Measurements from ENCODE around the gene CAV3.
"Not testable (repeated sequence)": the region's sequence is repeated elsewhere in the genome, so short reads cannot be mapped to it uniquely, and the experiment has no call there.

Gene CAV3

DNA sequence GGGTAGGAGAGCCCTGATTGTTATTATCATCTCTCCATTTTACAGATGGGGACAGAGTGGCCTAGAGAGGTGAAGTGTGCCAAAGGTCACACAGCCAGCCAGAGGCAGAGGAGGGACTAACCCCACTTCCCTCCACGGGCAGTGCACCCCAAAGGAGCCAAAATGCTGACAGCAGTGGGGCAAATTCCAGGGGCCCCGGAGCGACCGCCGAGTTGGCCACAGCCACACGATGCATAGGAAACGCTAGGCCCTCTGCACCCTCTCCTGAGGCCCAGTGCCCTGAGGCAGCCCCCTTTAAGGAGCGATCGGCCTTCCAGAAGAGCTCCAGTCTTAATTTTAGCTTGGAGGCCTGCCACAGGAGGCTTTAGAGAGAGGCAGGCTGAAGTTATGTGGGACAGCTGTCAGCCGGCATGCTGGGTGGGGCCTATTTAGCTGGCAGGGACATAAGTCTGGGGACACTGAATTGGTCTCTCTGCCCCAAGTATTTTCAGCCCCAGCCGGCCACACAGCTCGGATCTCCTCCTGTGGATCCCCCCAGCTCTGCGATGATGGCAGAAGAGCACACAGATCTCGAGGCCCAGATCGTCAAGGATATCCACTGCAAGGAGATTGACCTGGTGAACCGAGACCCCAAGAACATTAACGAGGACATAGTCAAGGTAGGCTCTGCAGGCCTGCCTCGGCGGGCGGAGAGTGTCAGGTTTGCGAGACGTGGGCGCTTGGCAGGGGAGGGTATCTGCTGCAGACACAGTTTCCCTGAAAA is at the start of gene CAV3:
Gene CAV3 (plus strand): TSS at position 471 of the 763 bp plus-strand sequence. CDS start 75 bp downstream, at position 546.
- no peak for DNase-seq (ENCODE audit: low read depth in 2 of 2)

- not testable (repeated sequence) for DNase-seq (ENCODE audit: low read depth in 2 of 2)
Observed at GRCh38 chr3:8684992-8685391, 48.6 kb upstream of the CAV3 start.

DNA sequence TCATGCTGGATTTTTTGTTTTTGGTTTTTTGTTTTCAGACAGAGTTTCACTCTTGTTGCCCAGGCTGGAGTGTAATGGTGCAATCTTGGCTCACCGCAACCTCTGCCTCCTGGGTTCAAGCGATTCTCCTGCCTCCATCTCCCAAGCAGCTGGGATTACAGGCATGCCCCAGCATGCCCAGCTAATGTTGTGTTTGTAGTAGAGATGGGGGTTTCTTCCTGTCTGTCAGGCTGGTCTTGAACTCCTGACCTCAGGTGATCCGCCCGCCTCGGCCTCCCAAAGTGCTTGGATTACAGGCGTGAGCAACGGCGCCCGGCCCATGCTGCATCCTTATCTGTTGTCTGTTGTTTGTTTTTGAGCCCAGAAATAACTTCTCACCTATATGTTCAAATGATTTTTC is 42.3 kb upstream of the CAV3 start:
- DNase-seq (ENCODE audit: low read depth in 2 of 2), result not testable (repeated sequence)

DNA sequence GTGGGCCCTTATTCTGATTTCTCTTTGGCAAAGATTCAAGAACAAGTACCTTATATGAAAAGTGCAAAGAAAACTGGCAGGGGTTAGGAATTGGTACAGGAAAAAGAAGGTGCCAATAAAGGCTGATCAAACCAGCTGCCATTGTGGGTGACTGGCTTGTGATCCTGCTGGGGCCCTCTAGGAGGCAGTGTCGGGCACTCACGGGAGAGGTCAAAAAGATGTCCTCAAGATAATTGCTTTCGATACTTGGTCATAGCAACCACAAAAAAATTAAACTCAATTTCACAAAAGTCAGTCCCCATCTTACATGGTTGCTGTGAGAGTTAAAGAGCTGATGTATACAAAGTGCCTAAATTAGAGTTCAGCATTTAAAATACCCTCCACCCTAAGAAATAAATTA is 31.0 kb upstream of the CAV3 start:
- DNase-seq (ENCODE audit: low read depth in 2 of 2), result no peak

DNA sequence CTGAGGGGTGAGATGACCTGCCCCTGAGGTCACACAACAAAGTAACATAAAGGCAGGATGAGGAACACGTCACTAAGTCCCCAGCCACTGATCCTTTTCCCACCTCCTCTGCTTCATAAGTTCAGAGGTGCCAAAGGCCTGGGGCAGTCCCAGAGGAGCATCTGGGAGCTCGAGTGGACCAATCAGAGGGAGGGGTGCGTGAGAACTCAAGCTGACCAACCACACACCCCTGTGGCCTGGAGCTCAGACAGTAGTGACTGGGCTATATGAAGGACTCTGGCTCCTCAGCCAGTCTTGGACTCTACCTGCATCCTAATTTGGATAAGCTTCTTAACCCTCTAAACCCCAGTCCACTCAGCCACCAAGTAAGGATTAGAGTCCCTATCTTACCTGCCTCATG is 28.0 kb upstream of the CAV3 start:
- DNase-seq (ENCODE audit: low read depth in 2 of 2), result no peak

DNA sequence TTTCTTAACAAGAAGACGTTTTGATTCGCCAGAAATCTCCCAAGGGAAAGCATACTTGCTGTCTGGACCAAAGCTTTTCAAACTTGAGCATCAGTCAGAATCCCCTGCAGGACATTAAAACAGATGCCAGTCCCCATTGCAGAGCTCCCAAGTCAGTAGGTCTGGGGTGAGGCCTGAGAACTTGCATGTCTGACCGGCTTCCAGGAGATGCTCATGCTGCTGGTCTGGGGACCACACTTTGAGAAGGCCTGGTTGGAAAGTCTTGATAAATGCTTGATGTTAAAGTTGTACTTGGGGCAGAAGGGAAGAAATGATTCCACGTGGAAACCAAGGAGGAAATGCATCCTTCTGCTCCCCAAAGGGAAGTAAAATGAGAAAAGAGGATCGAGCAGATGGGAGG is 24.3 kb upstream of the CAV3 start:
- no peak for DNase-seq (ENCODE audit: low read depth in 2 of 2)

DNA sequence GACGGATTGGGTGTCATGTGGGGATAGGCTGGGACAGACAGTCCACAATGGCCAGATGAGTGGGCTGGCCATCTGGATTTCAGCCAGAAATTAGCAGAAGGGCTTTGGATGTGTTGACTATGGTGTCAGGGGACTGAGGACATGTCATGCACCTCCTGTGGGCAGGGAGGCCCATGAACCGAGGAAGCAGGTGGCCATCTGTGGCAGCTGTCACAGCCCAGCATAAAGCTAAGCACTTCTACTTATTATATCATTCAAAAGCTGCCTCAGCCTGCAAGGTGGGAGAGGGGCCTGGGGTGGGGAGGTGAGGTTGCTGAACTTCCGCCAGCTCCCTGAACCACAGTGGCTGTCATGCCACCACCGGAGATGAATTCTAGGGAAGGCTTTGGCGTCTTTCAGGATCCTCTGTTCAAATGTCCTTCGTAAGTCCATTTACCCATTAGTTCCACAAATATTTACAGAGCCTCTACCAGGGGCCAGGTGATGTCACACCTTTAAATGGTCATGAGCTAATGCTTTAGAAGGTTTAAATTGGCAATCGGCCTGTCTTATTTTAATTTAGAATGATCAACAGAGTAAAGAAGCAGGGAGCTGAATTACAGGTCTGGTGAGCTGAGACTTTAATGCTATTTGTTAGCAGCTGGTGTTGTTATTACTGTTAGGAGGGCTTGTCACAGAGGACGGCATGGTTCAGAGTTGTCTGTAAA is 23.6 kb upstream of the CAV3 start:
- no peak for DNase-seq (ENCODE audit: low read depth in 2 of 2)

GRCh38 chr3:8712045-8712907 is 21.3 kb upstream of the CAV3 start:
- no peak for DNase-seq (ENCODE audit: low read depth in 2 of 2)

DNA sequence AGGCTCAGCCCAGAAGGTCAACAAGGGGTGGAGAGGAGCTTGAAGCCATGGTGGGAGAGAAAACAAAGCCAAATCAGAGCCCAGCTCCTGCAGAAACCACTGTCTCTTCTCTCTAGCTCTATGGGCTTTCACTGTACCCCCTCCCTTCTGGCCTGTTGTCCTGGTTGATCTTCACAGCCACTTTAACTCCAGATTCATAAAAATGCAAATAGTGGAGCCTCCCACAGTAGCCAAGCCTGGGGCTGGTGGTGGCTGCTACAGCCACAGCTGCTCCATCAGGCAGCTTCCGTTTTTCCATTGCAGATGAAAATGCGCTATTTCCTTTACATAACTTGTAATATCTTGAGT is 20.7 kb upstream of the CAV3 start:
- no peak for DNase-seq (ENCODE audit: low read depth in 2 of 2)

DNA sequence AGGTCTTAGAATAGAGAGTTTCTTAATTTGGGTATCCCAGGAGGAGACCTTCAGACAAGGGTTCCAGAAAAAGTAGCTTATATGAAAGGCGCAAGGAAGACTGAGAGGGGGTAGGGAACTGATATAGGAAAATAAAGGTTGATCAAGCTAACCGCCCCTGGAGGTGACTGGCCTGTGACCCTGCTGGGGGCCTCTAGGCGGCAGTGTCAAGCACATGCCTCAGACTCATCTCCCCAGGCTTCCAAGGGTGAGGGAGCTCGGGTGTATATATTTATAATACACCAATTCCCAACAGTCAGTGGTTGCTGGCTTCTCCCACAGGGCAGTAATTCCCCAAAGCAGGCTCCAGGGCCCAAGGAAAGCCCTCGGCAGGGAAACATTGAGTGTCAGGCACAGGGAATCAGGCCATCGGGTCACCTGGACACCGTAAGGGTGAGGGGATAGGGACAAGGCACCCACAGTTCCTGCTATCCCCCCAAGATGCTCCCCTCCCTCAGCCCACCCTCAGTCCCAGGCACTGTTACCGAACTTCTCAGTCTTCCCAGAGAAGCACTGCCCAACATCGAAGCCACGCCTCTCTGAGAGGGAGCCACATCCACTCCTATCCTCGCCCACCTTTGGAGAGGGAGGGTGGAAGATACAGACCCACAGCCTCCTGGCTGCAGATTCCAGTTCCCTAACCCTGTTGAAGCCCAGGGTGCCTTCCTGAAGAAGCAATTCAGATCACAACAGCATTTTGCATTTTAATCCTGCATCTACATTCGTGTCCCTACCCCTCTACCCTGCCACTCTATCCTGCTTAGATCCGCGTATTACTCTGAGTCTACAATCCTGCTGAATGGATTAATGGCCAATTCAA is 19.5 kb upstream of the CAV3 start:
- no peak for DNase-seq (ENCODE audit: low read depth in 2 of 2)

GRCh38 chr3:8715757-8716156 is 17.8 kb upstream of the CAV3 start:
- not testable (repeated sequence) for DNase-seq (ENCODE audit: low read depth in 2 of 2)

DNA sequence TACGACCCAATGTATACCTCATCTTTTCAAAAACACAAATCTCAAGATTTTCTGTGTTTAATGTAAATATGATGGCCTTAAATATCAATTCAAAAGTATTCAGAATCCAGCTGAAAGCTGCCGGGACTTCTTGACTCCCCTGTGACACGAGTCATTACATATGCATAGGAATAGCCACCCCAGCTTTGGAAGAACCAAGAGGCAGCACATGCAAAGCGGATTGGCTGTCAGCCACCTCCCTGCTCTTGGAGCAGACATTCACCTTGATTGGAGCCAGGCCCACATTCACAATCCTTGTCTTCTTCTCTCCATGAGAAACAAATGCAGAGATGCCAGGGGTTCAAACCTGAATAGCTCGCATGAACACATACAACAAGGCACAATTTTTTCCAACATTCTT is 10.8 kb upstream of the CAV3 start:
- no peak for DNase-seq (ENCODE audit: low read depth in 2 of 2)

- no peak for DNase-seq (ENCODE audit: low read depth in 2 of 2)
Observed at GRCh38 chr3:8723612-8724011, 10.0 kb upstream of the CAV3 start.

GRCh38 chr3:8724108-8724752 is 9.4 kb upstream of the CAV3 start:
- no peak for DNase-seq (ENCODE audit: low read depth in 2 of 2)

DNA sequence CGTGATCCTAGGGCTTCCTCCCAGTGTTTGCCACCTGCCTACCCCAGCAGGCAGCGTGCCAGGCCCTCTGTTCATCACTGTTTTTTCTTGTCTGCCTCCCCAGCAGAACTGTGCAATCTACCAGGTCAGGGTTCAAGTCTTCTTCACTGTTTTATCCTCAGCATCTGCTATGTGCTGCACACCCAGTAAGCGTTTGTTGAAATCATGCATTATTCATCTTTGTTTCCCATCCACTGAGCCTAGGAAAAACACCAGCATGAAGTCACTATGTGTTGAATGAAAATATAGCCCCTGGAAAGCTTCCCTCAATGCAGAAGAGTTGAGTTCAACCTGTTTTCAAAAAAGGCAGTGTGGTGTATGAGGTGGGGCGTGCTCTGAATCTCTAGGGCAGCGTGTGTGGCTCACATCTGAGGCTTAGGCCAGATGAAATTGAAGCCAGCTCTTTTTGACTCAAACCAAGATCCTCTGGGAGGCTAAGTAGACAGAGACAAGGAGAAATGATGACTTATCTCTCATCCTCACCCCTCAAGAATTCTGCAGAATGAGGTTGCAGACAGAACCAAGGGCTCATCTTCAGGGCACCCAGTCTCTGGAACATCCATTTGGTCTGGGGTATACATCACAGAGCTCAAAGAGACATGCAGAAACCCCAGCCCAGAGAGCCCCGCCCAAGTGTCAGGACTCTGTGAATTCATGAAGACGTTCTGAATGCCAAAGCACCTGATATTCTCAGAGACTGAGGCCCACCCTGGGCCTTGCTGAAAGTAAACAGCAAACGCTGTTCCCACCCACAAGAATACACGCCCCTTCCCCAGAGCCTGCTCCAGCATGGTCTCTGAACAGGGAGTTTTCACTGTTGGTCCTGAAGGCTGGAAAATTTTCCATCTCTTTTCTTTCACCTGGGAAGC is 5.7 kb upstream of the CAV3 start:
- no peak for DNase-seq (ENCODE audit: low read depth in 2 of 2)

DNA sequence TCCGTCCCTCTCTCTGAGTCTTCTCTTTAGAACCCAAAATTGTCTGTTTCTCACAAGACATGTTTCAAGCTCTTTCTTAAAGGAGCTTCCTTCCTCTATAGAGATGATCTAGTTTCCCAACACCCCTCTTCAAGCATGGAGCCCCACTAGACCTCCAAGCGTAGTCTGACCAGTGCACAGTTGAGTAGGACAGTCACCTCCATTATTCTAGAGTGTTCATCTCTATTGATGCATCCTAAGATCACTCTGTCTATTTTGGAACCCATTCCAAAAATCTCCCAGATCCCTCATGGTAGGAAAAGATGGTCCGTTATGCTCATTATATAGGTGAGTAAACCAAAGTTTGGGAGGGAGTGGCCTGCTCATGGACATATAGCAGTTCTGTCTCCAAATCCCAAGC is 4.1 kb upstream of the CAV3 start:
- DNase-seq (ENCODE audit: low read depth in 2 of 2), result no peak

GRCh38 chr3:8730656-8731055 is 2.9 kb upstream of the CAV3 start:
- DNase-seq (ENCODE audit: low read depth in 2 of 2), result no peak

DNA sequence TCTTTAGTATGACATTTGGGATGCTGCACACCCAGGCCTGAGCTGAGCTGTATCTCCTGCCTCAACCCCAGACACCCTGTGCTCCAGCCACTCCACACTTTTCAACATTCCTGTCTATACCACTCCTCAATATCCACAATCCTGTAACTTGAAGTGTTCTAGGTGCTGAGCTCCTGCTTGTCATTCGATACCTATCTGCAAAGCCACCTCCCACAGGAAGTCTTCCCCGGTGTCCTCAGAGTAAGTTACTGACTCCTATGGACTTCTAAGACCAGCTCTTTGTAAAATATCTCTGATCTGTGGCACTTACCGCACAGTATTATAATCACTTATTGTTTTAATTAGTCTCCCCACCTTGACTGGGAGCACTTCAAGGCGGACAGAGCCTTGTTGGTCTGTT is 1.2 kb upstream of the CAV3 start:
- no peak for DNase-seq (ENCODE audit: low read depth in 2 of 2)

- DNase-seq (ENCODE audit: low read depth in 2 of 2), result no peak
Observed at GRCh38 chr3:8734137-8734878, 706 bp downstream of the CAV3 start.

Data from stimulated activated CD8-positive, alpha-beta memory T cell treated with anti-CD3 and anti-CD28 coated beads, Interleukin-2, amount 100 ng/mL, for 1 hour (primary cell).